HepG2 (cell line): ENCODE measurements around the gene SH3TC2. TPM values are rescaled to one million over a fixed set of nuclear protein-coding genes. Genes with fewer than 3 reads are reported as not detected.

Experiments
- ATAC-seq: fragments of 200-7000 bp; cut with Tn5 transposase; 3 replicates; pipeline ENCODE4 v1.9.1; 2020; ENCODE audit warnings: mild to moderate bottlenecking, moderate library complexity
- BruUV-seq: library from RNA; stranded (reverse); fragments of 400-500 nt; replicated peaks from 2 replicates; lab custom pipeline; 2021; lab: Mats Ljungman, UMichigan
- CTCF ChIA-PET: fragments of 300-600 bp; formaldehyde crosslinking; extraction: SDS; loops from one replicate; lab custom pipeline; 2021; ENCODE audit warnings: low total read pairs, inconsistent platforms, low intra/inter-chr PET ratio; lab: Yijun Ruan, JAX
- POLR2A ChIA-PET: fragments of 350-600 bp; sonication (Branson Sonifier 250); formaldehyde crosslinking; loops from one replicate; lab custom pipeline; 2020; ENCODE audit warnings: antibody characterized with exemption, inconsistent platforms; lab: Yijun Ruan, JAX
- DNase-seq: peaks from one replicate; pipeline ENCODE4 v3.0.0-alpha.2; 2015; ENCODE audit warnings: low spot score
- FAIRE-seq: peaks from 3 replicates; lab custom pipeline; 2011; peaks lifted over from hg19 to GRCh38; lab: Jason Lieb, UNC
- H2AFZ ChIP-seq: one replicate; pipeline ENCODE4 v1.6.1; 2011; ENCODE audit warnings: low read length, inconsistent platforms
- H3K27ac ChIP-seq: fragments of 300-600 bp; 3 replicates; pipeline ENCODE4 v1.8.0; 2011; ENCODE audit warnings: mixed run types, mild to moderate bottlenecking, mixed read lengths, low read length, inconsistent platforms; ENCODE audit not compliant: insufficient read depth; ENCODE audit errors: extremely low read length
- H3K27me3 ChIP-seq, 2 experiments: fragments of 200-600 bp in 1 of 2; 2 replicates in 1 of 2; 3 replicates in 1 of 2; pipeline versions ENCODE4 v1.6.0 to v1.8.0; 2011; ENCODE audit warnings: low read length in 2 of 2, mild to moderate bottlenecking in 2 of 2, moderate library complexity in 2 of 2, inconsistent platforms in 1 of 2; ENCODE audit not compliant: insufficient read depth in 2 of 2, control insufficient read depth in 1 of 2
- H3K36me3 ChIP-seq, 2 experiments: fragments of 200-600 bp in 1 of 2; replicated peaks in 1 of 2; 2 replicates in 1 of 2; 3 replicates in 1 of 2; pipeline versions ENCODE4 v1.5.1 to v1.8.0; 2011; ENCODE audit warnings: low read length in 2 of 2, inconsistent platforms in 1 of 2; ENCODE audit not compliant: insufficient read depth in 2 of 2, control insufficient read depth in 1 of 2
- H3K4me1 ChIP-seq: 2 replicates; pipeline ENCODE4 v1.5.1; 2012; ENCODE audit warnings: low read length, inconsistent platforms; ENCODE audit not compliant: insufficient read depth
- H3K4me2 ChIP-seq: 2 replicates; pipeline ENCODE4 v1.6.0; 2011; ENCODE audit warnings: low read depth, low read length, inconsistent platforms
- H3K4me3 ChIP-seq, 3 experiments: fragments of 200-600 bp in 1 of 3; sonication (generic), shearing (Covaris generic) in 1 of 3; replicated peaks in 1 of 3; 2 replicates each; pipeline ENCODE4 v1.5.1; 2011 to 2016; ENCODE audit warnings: low read length in 3 of 3, inconsistent platforms in 2 of 3, low read depth in 2 of 3, mild to moderate bottlenecking in 2 of 3, control low read depth in 1 of 3, mixed read lengths in 1 of 3; ENCODE audit not compliant: insufficient read depth in 1 of 3
- H3K79me2 ChIP-seq: one replicate; pipeline ENCODE4 v1.6.1; 2011; ENCODE audit warnings: low read length, inconsistent platforms; ENCODE audit not compliant: insufficient read depth
- H3K9ac ChIP-seq: 2 replicates; pipeline ENCODE4 v1.6.0; 2011; ENCODE audit warnings: mild to moderate bottlenecking, low read depth, low read length, inconsistent platforms; ENCODE audit not compliant: insufficient read depth
- H3K9me3 ChIP-seq: 2 replicates; pipeline ENCODE4 v1.5.1; 2012; ENCODE audit warnings: mild to moderate bottlenecking, low read length
- H4K20me1 ChIP-seq: 2 replicates; pipeline ENCODE4 v1.6.0; 2011; ENCODE audit warnings: inconsistent platforms, mild to moderate bottlenecking, low read length, moderate library complexity; ENCODE audit not compliant: insufficient read depth
- AGO2 ChIP-seq: fragments of 200-400 bp; formaldehyde crosslinking; optimal IDR thresholded peaks from 2 replicates; pipeline ENCODE3; 2017; ENCODE audit warnings: mild to moderate bottlenecking, low read depth, low read length, moderate library complexity
- ATRX ChIP-seq: sonication (generic); formaldehyde crosslinking; IDR thresholded peaks from 2 replicates; pipeline ENCODE4 v1.4.0; 2020; ENCODE audit warnings: missing genetic modification reagents, borderline replicate concordance
- BRCA1 ChIP-seq: sonication (generic); formaldehyde crosslinking; IDR thresholded peaks from 2 replicates; pipeline ENCODE4 v1.4.0; 2020; ENCODE audit warnings: missing genetic modification reagents
- CHD2 ChIP-seq: IDR thresholded peaks from 2 replicates; pipeline ENCODE4 v1.6.1; 2011; ENCODE audit warnings: low read depth, low read length, improper control_type of control experiment
- EHMT2 ChIP-seq: fragments of 200-600 bp; sonication (generic); IDR thresholded peaks from 2 replicates; pipeline ENCODE4 v1.7.0; 2017; ENCODE audit warnings: antibody characterized with exemption, low read depth, low read length, borderline replicate concordance
- GTF3A ChIP-seq: sonication (generic); formaldehyde crosslinking; conservative IDR thresholded peaks from 2 replicates; pipeline ENCODE4 v1.4.0; 2020; ENCODE audit warnings: mild to moderate bottlenecking, missing genetic modification reagents
- SMARCC2 ChIP-seq: fragments of 450-650 bp; IDR thresholded peaks from 2 replicates; pipeline ENCODE4 v1.6.1; 2017; ENCODE audit warnings: antibody characterized with exemption, mild to moderate bottlenecking
- ZBTB21 ChIP-seq: sonication (generic); formaldehyde crosslinking; IDR thresholded peaks from 2 replicates; pipeline ENCODE4 v1.4.0; 2020; ENCODE audit warnings: missing genetic modification reagents
- ZFYVE20 ChIP-seq: sonication (generic); formaldehyde crosslinking; IDR thresholded peaks from 2 replicates; pipeline ENCODE4 v1.8.0; 2023; ENCODE audit warnings: low read depth, mild to moderate bottlenecking, moderate library complexity, missing genetic modification reagents, borderline replicate concordance
- ZNF136 ChIP-seq: sonication (generic); formaldehyde crosslinking; IDR thresholded peaks from 2 replicates; pipeline ENCODE4 v1.8.1; 2022; ENCODE audit warnings: low read depth, mild to moderate bottlenecking, moderate library complexity, missing genetic modification reagents
- ZNF552 ChIP-seq: sonication (generic); formaldehyde crosslinking; IDR thresholded peaks from 2 replicates; pipeline ENCODE4 v1.9.0; 2022; ENCODE audit warnings: missing genetic modification reagents, mild to moderate bottlenecking, borderline replicate concordance
- ZNF674 ChIP-seq: sonication (generic); formaldehyde crosslinking; IDR thresholded peaks from 2 replicates; pipeline ENCODE4 v1.5.0; 2020; ENCODE audit warnings: low read depth, mild to moderate bottlenecking, missing genetic modification reagents
- WGBS: methylation state at CpG from one replicate; pipeline ENCODE4 v1.1.6; 2017; ENCODE audit warnings: low lambda C conversion rate; 5-methylcytosine and 5-hydroxymethylcytosine counted together
- in situ Hi-C: cut with HindIII; loops from 2 replicates; pipeline ENCODE4 v1.10.0; 2017; ENCODE audit warnings: low pct_unique_long_range_greater_than_20kb; ENCODE audit not compliant: extremely low pct_ligation_motif_present
- intact Hi-C: fragments of 100-400 bp; cut with micrococcal nuclease; formaldehyde crosslinking; loops from one replicate; pipeline ENCODE4 v1.10.0; 2022; ENCODE audit not compliant: unreplicated experiment
- polyA plus RNA-seq, 8 experiments: library from polyadenylated mRNA; depleted of rRNA in 3 of 8; stranded (reverse) in 7 of 8; unstranded in 1 of 8; fragments of >200 nt; fragmentation: Illumina TruSeq in 4 of 8; extraction: Trizol in 4 of 8; gene quantifications; 2 replicates each; pipeline versions ENCODE4 v1.2.1 to v1.2.3, GENCODE V29; 2011 to 2016; ENCODE audit warnings: low read depth in 4 of 8, missing spikeins in 1 of 8, mixed read lengths in 1 of 8; ENCODE audit not compliant: insufficient read depth in 1 of 8
- total RNA-seq, 5 experiments: library from RNA; depleted of rRNA; stranded (reverse); fragments of >200 nt; fragmentation: Illumina TruSeq; extraction: Trizol; gene quantifications; 2 replicates each; pipeline ENCODE4 v1.2.3, GENCODE V29; 2016; ENCODE audit warnings: low read depth in 1 of 5

The SH3TC2 gene
- total and polyA plus RNA-seq, 2 of the 13 experiments (the other 11 are each of a cell fraction or from before 2014, with no cell fraction given), result 0.34 to 0.71 TPM

GRCh38 chr5:149045089-149045460, 17.8 kb downstream of the SH3TC2 start:
- no peak overlapping the region for H3K4me2 ChIP-seq
- CTCF ChIA-PET, result no interaction called here
- no TSS peak for BruUV-seq

GRCh38 chr5:149044453-149045088, 18.3 kb downstream of the SH3TC2 start:
- H3K9ac ChIP-seq, result no peak overlapping the region
- DNase-seq (no peak), FAIRE-seq (no peak)
- WGBS, result 81% methylated on average over 4 of the region's 4 CpGs
- no peak overlapping the region for H3K4me2 ChIP-seq
- H3K9me3 ChIP-seq, result no peaks in the 10 kb centered on the region
- no peaks in the 10 kb centered on the region for H3K36me3 ChIP-seq
- BruUV-seq, result no TSS peak
- TF ChIP-seq CHD2, result no peak
- no peak for TF ChIP-seq BRCA1 (CRISPR knock-in tag)
- TF ChIP-seq ZNF136, result no peak
- no peak for TF ChIP-seq AGO2
- TF ChIP-seq ZNF552 (CRISPR knock-in tag), result no peak
- TF ChIP-seq SMARCC2, result no peak
- no peak for TF ChIP-seq GTF3A (CRISPR knock-in tag)
- no peak for TF ChIP-seq ZNF674 (CRISPR knock-in tag)
- TF ChIP-seq, all 625 proteins: peak for 0
- intact Hi-C loops, result no loop called here
- Histone ChIP-seq H3K4me1 (peaks cover 11% of the 10 kb centered on the region), H3K79me2 (no peaks in the 10 kb centered on the region), H3K27ac (no peak overlapping the region), H2AFZ (no peak overlapping the region), H4K20me1 (no peaks in the 10 kb centered on the region), H3K4me3 (no peak overlapping the region), H3K27me3 (no peaks in the 10 kb centered on the region)
- in situ Hi-C loops, result no loop called here
- ChIA-PET CTCF (no interaction called here), POLR2A (no interaction called here)
- ATAC-seq, result no peak

More at GRCh38 chr5:149045089-149045460, 17.8 kb downstream of the SH3TC2 start:
- Histone ChIP-seq H4K20me1 (no peaks in the 10 kb centered on the region), H3K79me2 (no peaks in the 10 kb centered on the region), H3K4me3 (no peak overlapping the region), H3K27me3 (no peaks in the 10 kb centered on the region), H3K9ac (no peak overlapping the region), H3K27ac (no peak overlapping the region), H3K36me3 (no peaks in the 10 kb centered on the region), H2AFZ (no peak overlapping the region), H3K9me3 (no peaks in the 10 kb centered on the region), H3K4me1 (peaks cover 16% of the 10 kb centered on the region)
- POLR2A ChIA-PET, result no interaction called here
- in situ Hi-C loops, result no loop called here
- FAIRE-seq (no peak), DNase-seq (no peak), ATAC-seq (no peak)
- intact Hi-C loops, result no loop called here
- TF ChIP-seq ZBTB21 (CRISPR knock-in tag) (no peak), ATRX (no peak), EHMT2 (no peak), ZFYVE20 (CRISPR knock-in tag) (no peak)
